ENCODE results near the gene PRICKLE1. TPM values are rescaled to one million over a fixed set of nuclear protein-coding genes. Genes with fewer than 3 reads are reported as not detected.

The PRICKLE1 gene
- total and polyA plus RNA-seq, 2 experiments from 2014 or later = 7.7 to 51.7 TPM

DNA sequence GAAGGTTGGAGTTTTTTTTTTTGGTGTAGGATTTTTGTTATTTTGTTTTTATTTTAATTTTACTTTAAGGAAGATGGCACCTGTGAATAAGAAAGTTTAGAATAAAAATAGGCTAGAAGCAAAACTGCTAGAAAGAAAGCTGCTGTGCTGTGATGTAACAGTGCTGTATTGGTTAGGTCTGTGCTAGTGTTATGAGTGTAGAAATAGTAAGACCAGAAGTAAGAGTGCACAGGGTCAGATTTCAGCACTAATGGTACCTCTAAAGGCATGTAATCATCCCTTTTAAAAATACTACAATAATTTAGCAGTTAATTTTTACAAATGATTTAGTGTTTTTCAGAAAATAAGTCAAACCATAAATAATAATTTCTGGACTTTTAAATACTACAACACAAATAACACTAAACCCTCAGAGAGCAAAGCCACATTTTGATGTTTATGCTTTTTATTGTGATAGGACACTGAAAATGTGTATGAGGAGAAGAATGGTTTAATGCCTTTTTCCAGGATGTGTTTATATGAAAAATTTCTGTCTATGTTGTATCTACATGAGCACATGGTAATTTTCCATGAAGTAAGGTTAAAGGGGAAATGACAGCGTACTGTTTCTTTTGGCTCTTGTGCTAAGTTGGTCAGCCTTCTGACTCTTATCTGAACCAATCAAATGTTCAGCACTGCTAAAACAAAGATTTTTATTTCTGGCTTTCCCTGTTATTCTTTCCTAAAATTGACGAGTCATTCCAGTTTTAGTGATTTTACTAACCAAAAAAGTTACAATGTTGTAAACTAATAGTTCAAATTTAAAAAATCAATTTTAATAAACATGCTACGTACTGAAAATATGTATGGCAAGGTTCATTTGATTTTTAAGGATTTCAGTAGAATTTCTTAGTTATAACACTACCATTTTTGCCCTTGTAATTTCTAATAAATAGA is 167.4 kb downstream of the PRICKLE1 start (continued):
- TF ChIP-seq, protein P1, sequence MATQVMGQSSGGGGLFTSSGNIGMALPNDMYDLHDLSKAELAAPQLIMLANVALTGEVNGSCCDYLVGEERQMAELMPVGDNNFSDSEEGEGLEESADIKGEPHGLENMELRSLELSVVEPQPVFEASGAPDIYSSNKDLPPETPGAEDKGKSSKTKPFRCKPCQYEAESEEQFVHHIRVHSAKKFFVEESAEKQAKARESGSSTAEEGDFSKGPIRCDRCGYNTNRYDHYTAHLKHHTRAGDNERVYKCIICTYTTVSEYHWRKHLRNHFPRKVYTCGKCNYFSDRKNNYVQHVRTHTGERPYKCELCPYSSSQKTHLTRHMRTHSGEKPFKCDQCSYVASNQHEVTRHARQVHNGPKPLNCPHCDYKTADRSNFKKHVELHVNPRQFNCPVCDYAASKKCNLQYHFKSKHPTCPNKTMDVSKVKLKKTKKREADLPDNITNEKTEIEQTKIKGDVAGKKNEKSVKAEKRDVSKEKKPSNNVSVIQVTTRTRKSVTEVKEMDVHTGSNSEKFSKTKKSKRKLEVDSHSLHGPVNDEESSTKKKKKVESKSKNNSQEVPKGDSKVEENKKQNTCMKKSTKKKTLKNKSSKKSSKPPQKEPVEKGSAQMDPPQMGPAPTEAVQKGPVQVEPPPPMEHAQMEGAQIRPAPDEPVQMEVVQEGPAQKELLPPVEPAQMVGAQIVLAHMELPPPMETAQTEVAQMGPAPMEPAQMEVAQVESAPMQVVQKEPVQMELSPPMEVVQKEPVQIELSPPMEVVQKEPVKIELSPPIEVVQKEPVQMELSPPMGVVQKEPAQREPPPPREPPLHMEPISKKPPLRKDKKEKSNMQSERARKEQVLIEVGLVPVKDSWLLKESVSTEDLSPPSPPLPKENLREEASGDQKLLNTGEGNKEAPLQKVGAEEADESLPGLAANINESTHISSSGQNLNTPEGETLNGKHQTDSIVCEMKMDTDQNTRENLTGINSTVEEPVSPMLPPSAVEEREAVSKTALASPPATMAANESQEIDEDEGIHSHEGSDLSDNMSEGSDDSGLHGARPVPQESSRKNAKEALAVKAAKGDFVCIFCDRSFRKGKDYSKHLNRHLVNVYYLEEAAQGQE (IDR thresholded peaks at IDR 0.05; ENCODE audit: unreplicated experiment) = no peak
- TF ChIP-seq, protein P2, sequence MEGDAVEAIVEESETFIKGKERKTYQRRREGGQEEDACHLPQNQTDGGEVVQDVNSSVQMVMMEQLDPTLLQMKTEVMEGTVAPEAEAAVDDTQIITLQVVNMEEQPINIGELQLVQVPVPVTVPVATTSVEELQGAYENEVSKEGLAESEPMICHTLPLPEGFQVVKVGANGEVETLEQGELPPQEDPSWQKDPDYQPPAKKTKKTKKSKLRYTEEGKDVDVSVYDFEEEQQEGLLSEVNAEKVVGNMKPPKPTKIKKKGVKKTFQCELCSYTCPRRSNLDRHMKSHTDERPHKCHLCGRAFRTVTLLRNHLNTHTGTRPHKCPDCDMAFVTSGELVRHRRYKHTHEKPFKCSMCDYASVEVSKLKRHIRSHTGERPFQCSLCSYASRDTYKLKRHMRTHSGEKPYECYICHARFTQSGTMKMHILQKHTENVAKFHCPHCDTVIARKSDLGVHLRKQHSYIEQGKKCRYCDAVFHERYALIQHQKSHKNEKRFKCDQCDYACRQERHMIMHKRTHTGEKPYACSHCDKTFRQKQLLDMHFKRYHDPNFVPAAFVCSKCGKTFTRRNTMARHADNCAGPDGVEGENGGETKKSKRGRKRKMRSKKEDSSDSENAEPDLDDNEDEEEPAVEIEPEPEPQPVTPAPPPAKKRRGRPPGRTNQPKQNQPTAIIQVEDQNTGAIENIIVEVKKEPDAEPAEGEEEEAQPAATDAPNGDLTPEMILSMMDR (conservative IDR thresholded peaks at IDR 0.05; ENCODE audit: low read depth in 2 of 2) = no peak
- no peak for TF ChIP-seq JUNB (IDR thresholded peaks at IDR 0.05; ENCODE audit: unreplicated experiment)
- no peak for TF ChIP-seq NANOG (IDR thresholded peaks at IDR 0.05; ENCODE audit: borderline replicate concordance)
- no peak for TF ChIP-seq ZNF114 (CRISPR knock-in tag; IDR thresholded peaks at IDR 0.05)
- TF ChIP-seq, protein P3, sequence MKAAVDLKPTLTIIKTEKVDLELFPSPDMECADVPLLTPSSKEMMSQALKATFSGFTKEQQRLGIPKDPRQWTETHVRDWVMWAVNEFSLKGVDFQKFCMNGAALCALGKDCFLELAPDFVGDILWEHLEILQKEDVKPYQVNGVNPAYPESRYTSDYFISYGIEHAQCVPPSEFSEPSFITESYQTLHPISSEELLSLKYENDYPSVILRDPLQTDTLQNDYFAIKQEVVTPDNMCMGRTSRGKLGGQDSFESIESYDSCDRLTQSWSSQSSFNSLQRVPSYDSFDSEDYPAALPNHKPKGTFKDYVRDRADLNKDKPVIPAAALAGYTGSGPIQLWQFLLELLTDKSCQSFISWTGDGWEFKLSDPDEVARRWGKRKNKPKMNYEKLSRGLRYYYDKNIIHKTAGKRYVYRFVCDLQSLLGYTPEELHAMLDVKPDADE (IDR thresholded peaks at IDR 0.05) = no peak

DNA sequence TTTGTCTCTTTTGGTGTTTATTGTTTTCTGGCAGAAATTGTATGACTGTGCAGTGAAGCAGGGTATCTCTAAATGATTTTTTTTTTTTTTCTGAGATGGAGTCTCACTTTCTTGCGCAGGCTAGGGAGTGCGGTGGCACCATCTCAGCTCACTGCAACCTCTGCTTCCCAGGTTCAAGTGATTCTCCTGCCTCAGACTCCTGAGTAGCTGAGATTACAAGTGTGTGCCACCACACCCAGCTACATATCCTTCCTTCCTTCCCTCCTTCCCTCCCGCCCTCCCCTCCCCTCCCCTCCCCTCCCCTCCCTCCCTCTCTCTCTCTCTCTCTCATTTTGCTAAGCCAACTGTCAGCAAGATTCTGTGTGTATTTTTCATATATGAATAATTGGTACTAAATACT is 169.2 kb downstream of the PRICKLE1 start:
- Mint-ChIP-seq H3K27me3 (ENCODE audit: insufficient read depth, low read depth, poor library complexity) (peaks cover 3% of the 10 kb centered on the region), H3K27ac (no peak overlapping the region), H3K9me3 (no peaks in the 10 kb centered on the region), H3K4me3 (no peak overlapping the region), H3K36me3 (ENCODE audit: low read depth) (no peaks in the 10 kb centered on the region), H3K4me1 (peaks cover 4% of the 10 kb centered on the region; the same call in 2 of the 3 replicates)
- no peaks in the 10 kb centered on the region for H3K27me3 ChIP-seq (ENCODE audit: insufficient read depth)
- no peak overlapping the region for H3K4me2 ChIP-seq
- no peak overlapping the region for H2AFZ ChIP-seq
- ATAC-seq (no peak), DNase-seq (ENCODE audit: low spot score) (no peak)
- no peaks in the 10 kb centered on the region for H4K20me1 ChIP-seq (replicated peaks; ENCODE audit: insufficient read depth)
- no peak overlapping the region for H3K4me3 ChIP-seq
- H3K4me1 ChIP-seq (ENCODE audit: insufficient read depth) = no peaks in the 10 kb centered on the region
- no peak overlapping the region for H3K27ac ChIP-seq (ENCODE audit: low read depth)
- no peaks in the 10 kb centered on the region for H3K36me3 ChIP-seq (ENCODE audit: insufficient read depth)
- H3F3A ChIP-seq (replicated peaks; ENCODE audit: low read depth) = no peaks in the 10 kb centered on the region
- H3K9me2 ChIP-seq (ENCODE audit: insufficient read depth) = no peaks in the 10 kb centered on the region
- no peaks in the 10 kb centered on the region for H3K79me2 ChIP-seq (replicated peaks; ENCODE audit: insufficient read depth)
- TF ChIP-seq POLR2AphosphoS5 (IDR thresholded peaks at IDR 0.05; ENCODE audit: low read depth) = no peak
- TF ChIP-seq EZH2phosphoT487 (IDR thresholded peaks at IDR 0.05; ENCODE audit: unreplicated experiment) = no peak
- no peak for TF ChIP-seq ZNF114 (CRISPR knock-in tag; IDR thresholded peaks at IDR 0.05)
- no peak for TF ChIP-seq STAT1 (IDR thresholded peaks at IDR 0.05; ENCODE audit: unreplicated experiment)
- TF ChIP-seq NANOG (IDR thresholded peaks at IDR 0.05; ENCODE audit: borderline replicate concordance) = no peak
- TF ChIP-seq, protein P2 (conservative IDR thresholded peaks at IDR 0.05; ENCODE audit: low read depth in 2 of 2) = no peak
- TF ChIP-seq ZNF331 (CRISPR knock-in tag; IDR thresholded peaks at IDR 0.05; ENCODE audit: low read depth) = no peak
- TF ChIP-seq, protein P1 (IDR thresholded peaks at IDR 0.05; ENCODE audit: unreplicated experiment) = no peak
- TF ChIP-seq EZH2 (IDR thresholded peaks at IDR 0.05; ENCODE audit: low read depth, unreplicated experiment) = no peak
- TF ChIP-seq JUNB (IDR thresholded peaks at IDR 0.05; ENCODE audit: unreplicated experiment) = no peak
- no peak for TF ChIP-seq CREB1 (CRISPR knock-in tag; IDR thresholded peaks at IDR 0.05; ENCODE audit: low read depth)
